ENCODE measurements around the gene PLEKHM2. TPM values are rescaled to one million over a fixed set of nuclear protein-coding genes. Genes with fewer than 3 reads are reported as not detected.

PLEKHM2 gene
- total and polyA plus RNA-seq, 8 donors = 22.9 to 39.6 (median 33.3) TPM

GRCh38 chr1:15747378-15747777 lies 63.3 kb downstream of the PLEKHM2 start:
- no peaks in the 10 kb centered on the region for H3K27me3 ChIP-seq
- WGBS, 2 donors = 61 to 67% methylated on average over 8 of the region's 8 CpGs
- H3K9me3 ChIP-seq = no peaks in the 10 kb centered on the region
- intact Hi-C loops (cut with DNase I) = no loop called here
- no peak overlapping the region for H3K4me3 ChIP-seq
- no peaks in the 10 kb centered on the region for H3K36me3 ChIP-seq
- no peaks in the 10 kb centered on the region for H3K4me1 ChIP-seq
- no peak for TF ChIP-seq CTCF (IDR thresholded peaks at IDR 0.05)
- no peak overlapping the region for H3K27ac ChIP-seq
- no peak for ATAC-seq
- DNase-seq = peak in 1 of 6 donors; percentile 24
- no peak for FAIRE-seq

DNA sequence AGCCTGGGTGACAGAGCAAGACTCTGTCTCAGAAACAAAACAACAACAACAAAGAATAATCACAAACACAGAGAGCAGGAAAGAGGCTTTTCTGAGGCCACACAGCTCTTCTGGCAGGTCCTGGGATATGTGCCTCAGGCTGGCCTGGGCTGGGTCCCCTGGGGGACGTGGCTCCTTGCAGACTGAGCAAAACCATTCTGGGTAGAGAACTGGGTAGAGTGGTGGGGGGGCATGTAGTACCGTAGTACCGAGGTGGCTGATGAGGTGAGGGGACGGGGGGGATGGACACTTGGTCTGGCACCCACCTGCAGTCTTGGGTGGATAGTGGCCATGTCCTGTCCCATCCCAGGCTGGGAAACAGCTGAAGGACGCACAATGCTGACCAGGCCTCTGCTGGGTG lies 64.1 kb downstream of the PLEKHM2 start:
- H3K36me3 ChIP-seq = no peaks in the 10 kb centered on the region
- H3K27me3 ChIP-seq = no peaks in the 10 kb centered on the region
- DNase-seq = no peak
- no peak overlapping the region for H3K4me3 ChIP-seq
- no peak for TF ChIP-seq CTCF (IDR thresholded peaks at IDR 0.05)
- H3K4me1 ChIP-seq = no peaks in the 10 kb centered on the region
- H3K9me3 ChIP-seq = no peaks in the 10 kb centered on the region
- H3K27ac ChIP-seq = no peak overlapping the region
- no peak for FAIRE-seq
- intact Hi-C loops (cut with DNase I) = no loop called here
- ATAC-seq = no peak
- 90% methylated on average over 5 of the region's 5 CpGs for WGBS, 2 donors

GRCh38 chr1:15748690-15749398 lies 64.7 kb downstream of the PLEKHM2 start:
- no peaks in the 10 kb centered on the region for H3K4me1 ChIP-seq
- TF ChIP-seq CTCF (IDR thresholded peaks at IDR 0.05) = no peak
- no peak overlapping the region for H3K27ac ChIP-seq
- ATAC-seq (no peak), DNase-seq (no peak), FAIRE-seq (no peak)
- WGBS, 2 donors = 87 to 92% methylated on average over 10 of the region's 10 CpGs
- H3K36me3 ChIP-seq = no peaks in the 10 kb centered on the region
- no peaks in the 10 kb centered on the region for H3K9me3 ChIP-seq
- intact Hi-C loops (cut with DNase I) = no loop called here
- H3K4me3 ChIP-seq = no peak overlapping the region
- H3K27me3 ChIP-seq = no peaks in the 10 kb centered on the region

DNA sequence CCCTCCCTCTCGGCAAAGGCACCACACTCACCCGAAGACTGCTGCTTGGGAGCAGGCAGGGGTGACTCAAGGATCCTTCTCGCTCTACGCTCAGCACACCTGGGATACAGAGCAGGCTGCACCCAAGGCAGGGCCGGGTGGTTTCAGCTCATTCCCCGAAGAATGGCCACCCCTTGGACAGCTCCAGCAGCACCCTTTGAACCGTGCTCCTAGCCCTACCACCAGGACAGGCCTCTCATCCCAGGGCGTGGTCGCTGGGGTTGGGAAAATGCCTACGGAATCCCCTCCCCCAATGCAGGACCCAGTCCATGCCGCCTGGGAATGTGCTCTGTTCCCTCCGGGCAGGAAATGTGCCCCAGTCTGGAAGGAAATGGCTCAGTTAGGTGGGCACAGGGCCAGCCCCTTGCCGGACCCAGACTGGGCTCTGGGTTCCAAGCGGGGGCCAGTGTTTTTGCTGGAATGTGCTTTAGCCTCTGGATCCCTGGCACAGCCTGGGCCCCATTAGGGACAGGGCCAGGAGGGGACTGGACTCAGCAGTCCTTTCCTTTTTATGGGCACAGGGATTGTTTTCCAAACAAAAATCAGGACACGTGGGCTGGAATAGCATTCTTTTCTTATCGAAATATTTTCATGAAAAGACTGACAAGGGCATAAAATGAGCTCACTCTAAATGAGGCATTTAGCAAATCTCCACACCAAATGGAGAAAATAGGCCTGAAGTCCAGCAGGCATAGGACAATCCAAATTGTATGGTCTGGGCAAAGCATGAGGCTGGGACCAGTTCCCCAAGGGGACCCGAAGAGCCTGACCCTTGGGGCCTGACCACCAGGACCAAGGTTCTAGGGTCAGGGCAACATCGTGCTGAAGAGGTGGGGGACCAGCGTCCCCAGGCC lies 65.5 kb downstream of the PLEKHM2 start:
- no peaks in the 10 kb centered on the region for H3K36me3 ChIP-seq
- no peaks in the 10 kb centered on the region for H3K9me3 ChIP-seq
- H3K27ac ChIP-seq = peak overlapping the region in 2 of 4 donors; percentile 5 to 30
- DNase-seq (peak in 1 of 6 donors; percentile 49), FAIRE-seq (no peak), ATAC-seq (peak; percentile 9 to 35 (median 24))
- intact Hi-C loops (cut with DNase I) = no loop called here
- WGBS, 2 donors = 72 to 75% methylated on average over 19 of the region's 19 CpGs
- no peaks in the 10 kb centered on the region for H3K4me1 ChIP-seq
- no peak for TF ChIP-seq CTCF (IDR thresholded peaks at IDR 0.05)
- no peaks in the 10 kb centered on the region for H3K27me3 ChIP-seq
- H3K4me3 ChIP-seq = no peak overlapping the region

All from pancreas (tissue), 10 donors.